HepG2 (cell line): ENCODE measurements around the gene AP4M1. TPM values are rescaled to one million over a fixed set of nuclear protein-coding genes. Genes with fewer than 3 reads are reported as not detected.

Experiments used
- AKNA ChIP-seq: sonication (generic); formaldehyde crosslinking; IDR thresholded peaks from 2 replicates; pipeline ENCODE4 v1.4.0; 2020; ENCODE audit warnings: missing genetic modification reagents, borderline replicate concordance
- ASH2L ChIP-seq: fragments of 300-600, 200-600 bp; sonication (generic); IDR thresholded peaks from 2 replicates; pipeline ENCODE4 v1.7.0; 2017; ENCODE audit warnings: low read depth, mild to moderate bottlenecking, moderate library complexity, mixed read lengths, low read length; ENCODE audit not compliant: insufficient read length
- ATF6 ChIP-seq: sonication (generic); formaldehyde crosslinking; conservative IDR thresholded peaks from 2 replicates; pipeline ENCODE4 v1.4.0; 2020; ENCODE audit warnings: missing genetic modification reagents
- IKZF4 ChIP-seq: sonication (generic); formaldehyde crosslinking; IDR thresholded peaks from 2 replicates; pipeline ENCODE4 v1.5.1; 2020; ENCODE audit warnings: borderline replicate concordance, mild to moderate bottlenecking, low read depth, missing genetic modification reagents; ENCODE audit errors: not compliant biosample characterization
- MAFF ChIP-seq: IDR thresholded peaks from 2 replicates; pipeline ENCODE4 v1.6.1; 2011; ENCODE audit warnings: low read depth, low read length, improper control_type of control experiment
- NFYC ChIP-seq: IDR thresholded peaks from 2 replicates; pipeline ENCODE4 v1.6.1; 2016; ENCODE audit warnings: missing genetic modification reagents, missing compliant biosample characterization
- PAX8 ChIP-seq: sonication (generic); formaldehyde crosslinking; IDR thresholded peaks from 2 replicates; pipeline ENCODE4 v1.8.0; 2022; ENCODE audit warnings: mild to moderate bottlenecking, missing genetic modification reagents, borderline replicate concordance
- PAXIP1 ChIP-seq: sonication (generic); formaldehyde crosslinking; conservative IDR thresholded peaks from 2 replicates; pipeline ENCODE4 v1.4.0; 2020; ENCODE audit warnings: mild to moderate bottlenecking, missing genetic modification reagents, moderate library complexity
- SALL2 ChIP-seq: sonication (generic); formaldehyde crosslinking; IDR thresholded peaks from 2 replicates; pipeline ENCODE4 v1.8.1; 2023; ENCODE audit warnings: mild to moderate bottlenecking, missing genetic modification reagents, inconsistent platforms
- SIN3A ChIP-seq: IDR thresholded peaks from 2 replicates; pipeline ENCODE4 v1.6.1; 2011; ENCODE audit warnings: low read depth, mild to moderate bottlenecking, control low read depth, low read length, borderline replicate concordance
- ZBTB37 ChIP-seq: sonication (generic); formaldehyde crosslinking; IDR thresholded peaks from 2 replicates; pipeline ENCODE4 v1.4.0; 2020; ENCODE audit warnings: mild to moderate bottlenecking, missing genetic modification reagents
- ZFP82 ChIP-seq: sonication (generic); formaldehyde crosslinking; IDR thresholded peaks from 2 replicates; pipeline ENCODE4 v1.5.1; 2020; ENCODE audit warnings: mild to moderate bottlenecking, missing genetic modification reagents, borderline replicate concordance
- ZNF639 ChIP-seq: conservative IDR thresholded peaks from 2 replicates; pipeline ENCODE4 v1.6.1; 2018; ENCODE audit warnings: missing genetic modification reagents
- ZNF75D ChIP-seq: sonication (generic); formaldehyde crosslinking; IDR thresholded peaks from 2 replicates; pipeline ENCODE4 v1.8.1; 2023; ENCODE audit warnings: missing genetic modification reagents, mild to moderate bottlenecking, borderline replicate concordance
- polyA plus RNA-seq, 8 experiments: library from polyadenylated mRNA; depleted of rRNA in 3 of 8; stranded (reverse) in 7 of 8; unstranded in 1 of 8; fragments of >200 nt; fragmentation: Illumina TruSeq in 4 of 8; extraction: Trizol in 4 of 8; gene quantifications; 2 replicates each; pipeline versions ENCODE4 v1.2.1 to v1.2.3, GENCODE V29; 2011 to 2016; ENCODE audit warnings: low read depth in 4 of 8, missing spikeins in 1 of 8, mixed read lengths in 1 of 8; ENCODE audit not compliant: insufficient read depth in 1 of 8
- total RNA-seq, 5 experiments: library from RNA; depleted of rRNA; stranded (reverse); fragments of >200 nt; fragmentation: Illumina TruSeq; extraction: Trizol; gene quantifications; 2 replicates each; pipeline ENCODE4 v1.2.3, GENCODE V29; 2016; ENCODE audit warnings: low read depth in 1 of 5

Gene AP4M1
- total and polyA plus RNA-seq, 2 of the 13 experiments (the other 11 are each of a cell fraction or from before 2014, with no cell fraction given) = 6.3 to 9.7 TPM

GRCh38 chr7:100100420-100101015 lies 925 bp upstream of the AP4M1 start (continued):
- TF ChIP-seq ZNF639 (CRISPR knock-in tag) = peak; percentile 92
- peak; percentile 16 for TF ChIP-seq IKZF4 (CRISPR knock-in tag)
- peak; percentile 97 for TF ChIP-seq SIN3A
- TF ChIP-seq PAXIP1 (CRISPR knock-in tag) = peak; percentile 64
- peak; percentile 47; the same call in 1 of the 2 replicates for TF ChIP-seq PAX8 (CRISPR knock-in tag)
- no peak for TF ChIP-seq ZBTB37 (CRISPR knock-in tag)
- peak; percentile 80; the same call in 1 of the 2 replicates for TF ChIP-seq ZFP82 (CRISPR knock-in tag)
- no peak for TF ChIP-seq ZNF75D (CRISPR knock-in tag)
- peak; percentile 84 for TF ChIP-seq NFYC
- TF ChIP-seq AKNA (CRISPR knock-in tag) = no peak; the same call in 1 of the 2 replicates
- TF ChIP-seq ASH2L = peak; percentile 89
- TF ChIP-seq MAFF = no peak
- TF ChIP-seq SALL2 (CRISPR knock-in tag) = peak; percentile 85; the same call in 1 of the 2 replicates
- TF ChIP-seq ATF6 = no peak
